Activated T-cell treated with anti-CD3 and anti-CD28 coated beads, Interleukin-2, amount 50 U/mL, for 24 hours (primary cell): ENCODE data around the gene CASS4.

Experiments used
- DNase-seq: peaks from one replicate; pipeline ENCODE4 v3.0.0-alpha.2; 2020
- H3K27ac Mint-ChIP-seq: 2 replicates; pipeline ENCODE4 v1.8.0; 2020; ENCODE audit warnings: mild to moderate bottlenecking, mixed read lengths
- H3K27me3 Mint-ChIP-seq: 2 replicates; pipeline ENCODE4 v1.8.0; 2020; ENCODE audit warnings: mixed read lengths
- H3K36me3 Mint-ChIP-seq: 2 replicates; pipeline ENCODE4 v1.8.0; 2020; ENCODE audit warnings: low read depth, mixed read lengths
- H3K4me1 Mint-ChIP-seq: 2 replicates; pipeline ENCODE4 v1.8.0; 2020; ENCODE audit warnings: low read depth, mixed read lengths
- H3K4me3 Mint-ChIP-seq: 2 replicates; pipeline ENCODE4 v1.8.0; 2020; ENCODE audit warnings: mild to moderate bottlenecking, moderate library complexity, mixed read lengths
- H3K9me3 Mint-ChIP-seq: 2 replicates; pipeline ENCODE4 v1.8.0; 2020; ENCODE audit warnings: mixed read lengths

The CASS4 gene

DNA sequence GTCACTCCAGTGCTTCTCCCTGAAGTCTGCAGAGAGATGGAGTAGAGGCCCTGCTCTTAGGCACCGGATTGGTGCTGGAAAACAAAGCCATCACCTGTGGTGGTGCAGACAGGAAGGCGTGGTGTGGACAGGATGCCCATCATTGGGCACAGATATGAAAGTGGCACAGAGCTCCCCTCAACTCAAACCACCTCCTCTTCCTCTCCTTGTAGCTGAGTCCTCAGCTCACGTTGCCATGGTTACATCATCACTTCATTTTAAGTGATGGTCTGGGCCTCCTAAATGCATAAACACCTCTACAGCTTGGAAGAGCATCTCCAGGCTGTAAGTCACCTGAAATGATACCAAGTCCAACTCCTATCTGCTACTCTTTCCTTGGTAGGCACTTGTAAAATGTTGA, 48.4 kb downstream of the CASS4 start:
- Mint-ChIP-seq H3K4me1 (peaks cover 38% of the 10 kb centered on the region), H3K4me3 (no peak overlapping the region), H3K36me3 (peaks cover 12% of the 10 kb centered on the region), H3K9me3 (no peaks in the 10 kb centered on the region), H3K27me3 (no peaks in the 10 kb centered on the region), H3K27ac (peak overlapping the region; percentile 81)
- no peak for DNase-seq

DNA sequence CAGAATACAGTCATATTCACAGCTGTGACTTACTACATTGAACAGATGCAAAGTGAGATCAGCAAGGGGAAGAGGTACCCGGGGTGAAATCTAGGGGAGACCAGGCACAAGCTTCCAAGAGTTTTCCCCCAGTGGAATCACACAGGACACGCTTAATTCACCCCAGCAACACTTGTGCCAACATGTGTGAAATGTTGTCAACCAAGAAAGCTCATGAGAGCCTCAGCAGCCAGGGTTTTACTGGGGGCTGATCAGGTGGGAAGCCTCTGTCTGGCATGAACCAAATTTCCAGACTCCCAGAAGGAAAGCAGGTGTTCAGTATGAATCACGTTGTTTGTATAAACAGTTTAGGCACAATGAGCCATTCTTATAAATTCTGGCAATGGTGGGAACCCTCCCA, 49.5 kb downstream of the CASS4 start:
- peaks cover 35% of the 10 kb centered on the region for H3K4me1 Mint-ChIP-seq
- no peaks in the 10 kb centered on the region for H3K9me3 Mint-ChIP-seq
- H3K27ac Mint-ChIP-seq = no peak overlapping the region
- H3K27me3 Mint-ChIP-seq = no peaks in the 10 kb centered on the region
- DNase-seq = no peak
- no peak overlapping the region for H3K4me3 Mint-ChIP-seq
- H3K36me3 Mint-ChIP-seq = peaks cover 12% of the 10 kb centered on the region

DNA sequence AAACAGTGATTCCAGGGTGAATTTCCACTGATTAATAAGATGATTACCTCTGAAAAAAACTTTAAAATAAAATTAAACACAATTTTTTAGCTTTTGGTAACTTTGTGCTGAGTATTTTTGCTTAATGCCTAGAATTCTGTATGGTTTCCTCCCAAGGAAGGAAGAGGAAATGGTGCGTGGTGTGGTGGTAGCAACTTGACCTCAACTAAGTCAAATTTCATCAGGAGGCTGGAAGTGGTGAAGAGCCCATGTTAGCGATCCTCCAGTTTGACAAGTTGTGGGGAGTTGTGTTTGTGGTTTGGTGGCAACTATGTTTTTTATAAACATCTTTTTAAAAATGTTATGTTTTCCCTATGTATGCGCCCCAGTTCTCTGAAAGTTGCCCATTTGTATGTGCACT, 51.4 kb downstream of the CASS4 start:
- Mint-ChIP-seq H3K9me3 (no peaks in the 10 kb centered on the region), H3K4me1 (peaks cover 39% of the 10 kb centered on the region), H3K27me3 (no peaks in the 10 kb centered on the region), H3K4me3 (no peak overlapping the region), H3K27ac (no peak overlapping the region), H3K36me3 (peaks cover 9% of the 10 kb centered on the region)
- DNase-seq = no peak

DNA sequence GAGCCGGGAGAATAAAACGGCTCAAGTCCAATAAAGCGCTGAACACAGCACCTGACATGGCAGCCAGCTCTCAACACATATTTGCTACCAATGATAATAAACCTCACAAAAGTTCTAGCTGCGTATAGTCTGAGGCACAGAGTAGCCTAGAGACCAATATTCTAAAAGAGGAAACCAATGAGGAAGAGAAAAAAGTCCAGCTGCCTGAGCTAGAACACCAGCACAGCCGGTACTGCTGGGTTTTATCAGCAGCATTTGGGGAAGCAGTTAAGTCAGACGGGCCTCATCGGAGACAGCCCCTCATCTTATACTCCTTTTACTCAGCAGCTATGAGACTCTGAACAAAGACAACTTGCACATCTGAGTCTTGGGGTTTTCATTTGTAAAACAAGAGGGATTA, 53.9 kb downstream of the CASS4 start:
- Mint-ChIP-seq H3K27ac (no peak overlapping the region), H3K27me3 (no peaks in the 10 kb centered on the region), H3K36me3 (peaks cover 18% of the 10 kb centered on the region), H3K4me3 (no peak overlapping the region), H3K4me1 (peaks cover 53% of the 10 kb centered on the region), H3K9me3 (no peaks in the 10 kb centered on the region)
- no peak for DNase-seq

DNA sequence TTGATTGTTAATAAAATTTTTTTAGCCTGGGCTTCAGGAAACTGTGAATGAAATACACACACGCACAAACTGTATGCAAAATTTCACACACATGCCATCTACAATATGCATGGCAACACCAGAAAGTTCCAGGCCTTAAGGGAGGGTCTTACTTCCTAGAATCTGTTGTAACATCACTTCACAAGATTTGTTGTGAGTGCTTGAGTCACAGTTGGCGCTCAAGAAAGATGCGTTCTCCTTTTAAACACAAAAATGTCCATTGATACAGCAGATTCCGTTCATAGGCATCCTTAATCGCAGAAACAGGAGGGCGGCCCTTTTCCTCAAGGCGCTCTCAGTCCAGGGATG, 55.9 kb downstream of the CASS4 start:
- Mint-ChIP-seq H3K9me3 (no peaks in the 10 kb centered on the region), H3K27ac (peak overlapping the region; percentile 99), H3K36me3 (peaks cover 36% of the 10 kb centered on the region), H3K27me3 (no peaks in the 10 kb centered on the region), H3K4me1 (peaks cover 48% of the 10 kb centered on the region), H3K4me3 (peak overlapping the region; percentile 100)
- DNase-seq = no peak

DNA sequence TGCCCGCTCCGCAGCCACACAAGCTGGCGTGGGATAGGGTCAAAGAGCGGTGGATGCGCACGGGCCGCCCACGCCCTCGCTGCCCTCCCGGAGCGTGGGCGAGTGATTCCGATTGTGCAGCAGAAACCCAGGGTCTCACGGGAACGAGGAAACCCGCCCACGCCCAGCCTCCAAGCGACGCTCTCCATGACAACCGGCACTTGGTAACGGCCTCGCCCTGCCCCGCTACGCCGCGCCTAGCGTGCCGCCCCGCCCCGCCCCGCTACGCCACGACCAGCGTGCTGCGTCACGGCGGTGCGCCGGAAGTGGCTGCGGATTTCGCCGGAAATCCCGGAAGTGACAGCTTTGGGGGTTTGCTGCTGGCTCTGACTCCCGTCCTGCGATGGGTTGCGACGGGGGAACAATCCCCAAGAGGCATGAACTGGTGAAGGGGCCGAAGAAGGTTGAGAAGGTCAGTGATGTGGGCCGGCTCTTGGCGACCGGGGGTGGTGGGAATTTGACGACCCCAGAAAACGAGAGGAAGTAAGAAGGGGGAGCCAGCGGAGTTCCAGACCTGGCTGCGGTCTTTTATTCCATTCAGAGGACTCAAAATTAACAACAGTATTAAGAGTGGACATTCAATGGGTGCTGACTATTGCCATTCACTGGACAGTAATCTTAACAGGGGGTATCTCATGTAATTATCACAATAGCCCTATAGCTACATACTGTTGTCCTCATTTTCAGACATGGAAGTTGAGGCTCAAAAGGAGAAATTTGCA, 56.4 kb downstream of the CASS4 start, which contains the start of gene RTF2:
TSS of gene RTF2 (plus strand) at position 312 of the 761 bp plus-strand sequence. CDS start at position 383, 71 bp downstream.
- Mint-ChIP-seq H3K9me3 (no peaks in the 10 kb centered on the region), H3K36me3 (peaks cover 42% of the 10 kb centered on the region), H3K4me1 (peaks cover 43% of the 10 kb centered on the region), H3K27me3 (no peaks in the 10 kb centered on the region), H3K4me3 (peak within 1 kb of the TSS; percentile 100), H3K27ac (peak within 1 kb of the TSS; percentile 99)
- DNase-seq = peak; percentile 99

DNA sequence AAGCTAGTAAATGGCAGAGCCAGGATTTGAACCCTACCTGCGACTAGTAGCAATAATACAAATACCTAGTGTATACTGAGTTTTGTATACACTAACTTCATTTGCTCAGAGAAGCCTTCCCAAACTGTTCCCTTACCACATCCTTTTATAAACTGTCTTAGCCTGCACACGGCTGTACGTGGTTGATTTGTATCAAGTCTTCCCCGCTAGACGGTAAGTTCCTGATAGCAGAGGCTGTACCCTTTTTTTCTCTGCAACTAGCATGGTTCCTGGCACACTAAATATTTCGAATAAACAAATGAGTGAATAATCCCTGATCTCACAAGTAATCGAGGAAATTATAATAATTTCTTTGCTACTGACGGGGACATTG, 57.0 kb downstream of the CASS4 start:
- H3K4me1 Mint-ChIP-seq = peaks cover 38% of the 10 kb centered on the region
- no peak for DNase-seq
- H3K36me3 Mint-ChIP-seq = peaks cover 47% of the 10 kb centered on the region
- peak overlapping the region; percentile 100 for H3K4me3 Mint-ChIP-seq
- H3K9me3 Mint-ChIP-seq = no peaks in the 10 kb centered on the region
- peak overlapping the region; percentile 99 for H3K27ac Mint-ChIP-seq
- no peaks in the 10 kb centered on the region for H3K27me3 Mint-ChIP-seq

DNA sequence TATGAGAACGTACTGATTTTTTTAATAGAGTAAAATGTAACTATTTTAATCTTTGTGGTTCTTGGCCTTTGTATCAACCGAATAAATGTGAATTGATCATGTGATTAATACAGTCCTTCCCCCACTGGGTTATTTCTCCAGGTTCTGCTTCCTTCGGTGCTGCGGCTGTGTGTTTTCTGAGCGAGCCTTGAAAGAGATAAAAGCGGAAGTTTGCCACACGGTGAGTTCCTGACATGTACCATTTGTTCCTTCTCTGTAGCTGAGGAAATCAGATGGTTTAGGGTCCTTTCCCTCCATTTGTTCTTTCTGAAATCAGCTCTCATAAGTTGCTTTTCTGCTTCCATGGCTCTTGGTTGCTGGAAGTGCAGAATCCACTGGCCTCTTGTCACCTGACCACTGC, 71.9 kb downstream of the CASS4 start:
- H3K27me3 Mint-ChIP-seq = no peaks in the 10 kb centered on the region
- H3K4me1 Mint-ChIP-seq = peaks cover 32% of the 10 kb centered on the region
- H3K4me3 Mint-ChIP-seq = peak overlapping the region; percentile 16
- no peaks in the 10 kb centered on the region for H3K9me3 Mint-ChIP-seq
- H3K36me3 Mint-ChIP-seq = peaks cover 95% of the 10 kb centered on the region
- peak overlapping the region; percentile 83 for H3K27ac Mint-ChIP-seq
- no peak for DNase-seq

DNA sequence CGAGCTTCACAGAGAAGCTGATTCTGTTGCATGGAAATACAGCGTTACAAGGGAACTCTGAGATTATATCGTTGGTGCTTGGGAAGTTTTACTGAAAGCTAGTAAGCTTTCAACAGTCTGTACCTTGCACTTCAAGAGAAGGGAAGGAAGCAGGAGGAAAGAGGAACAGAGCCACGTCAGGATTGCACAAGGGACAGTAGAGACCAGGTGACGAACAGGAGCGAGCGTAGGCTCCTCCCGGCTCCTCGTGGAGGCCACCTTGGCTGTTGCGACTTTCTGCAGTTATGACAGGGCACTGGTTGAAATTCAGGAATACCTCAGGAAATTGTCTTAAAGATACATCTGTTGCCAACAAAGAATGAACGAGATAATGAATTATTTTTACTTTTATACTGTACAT, 75.2 kb downstream of the CASS4 start:
- no peak for DNase-seq
- Mint-ChIP-seq H3K36me3 (peaks cover 91% of the 10 kb centered on the region), H3K27ac (no peak overlapping the region), H3K27me3 (no peaks in the 10 kb centered on the region), H3K4me3 (no peak overlapping the region), H3K9me3 (no peaks in the 10 kb centered on the region), H3K4me1 (peaks cover 22% of the 10 kb centered on the region)

DNA sequence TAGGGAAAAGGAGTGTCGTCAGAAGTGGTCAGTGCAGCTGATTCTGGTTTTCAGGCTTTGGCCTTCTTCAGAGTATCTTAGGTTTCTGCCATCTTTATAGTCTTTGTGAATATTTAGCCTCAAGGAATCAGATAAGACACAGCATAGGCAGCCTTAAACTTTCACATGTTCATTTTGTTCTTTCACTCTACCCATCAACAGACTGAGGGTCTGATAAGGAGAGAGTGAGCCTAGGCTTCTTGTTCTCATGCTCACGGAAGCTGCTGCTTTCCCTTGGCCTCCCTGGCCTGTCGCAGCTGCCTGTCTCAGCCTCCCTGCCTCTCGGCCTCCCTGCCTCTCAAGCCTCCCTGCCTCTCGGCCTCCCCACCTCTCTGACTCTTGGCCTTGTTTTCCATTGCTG, 76.5 kb downstream of the CASS4 start:
- Mint-ChIP-seq H3K9me3 (no peaks in the 10 kb centered on the region), H3K27ac (no peak overlapping the region), H3K4me1 (peaks cover 11% of the 10 kb centered on the region), H3K36me3 (peaks cover 91% of the 10 kb centered on the region), H3K4me3 (no peak overlapping the region), H3K27me3 (no peaks in the 10 kb centered on the region)
- DNase-seq = no peak

DNA sequence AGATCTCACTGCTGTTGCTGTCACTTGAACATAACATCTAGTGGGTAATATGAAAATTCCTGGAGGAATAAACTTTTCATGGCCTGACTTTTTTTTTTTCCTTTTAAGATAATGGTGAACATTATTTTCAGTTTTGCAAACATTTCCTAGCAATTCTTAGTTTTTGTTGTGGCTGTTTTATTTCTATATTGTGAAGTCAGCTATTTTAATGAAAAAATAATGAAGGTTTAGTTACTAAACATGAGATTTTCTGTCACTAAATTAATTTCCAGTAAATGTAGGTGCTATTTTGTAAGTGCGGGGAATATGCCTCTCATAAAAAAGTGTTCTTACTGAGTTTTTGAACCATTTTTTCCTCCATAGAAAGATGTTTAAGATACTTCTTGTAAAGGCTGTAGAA, 89.1 kb downstream of the CASS4 start:
- peaks cover 61% of the 10 kb centered on the region for H3K36me3 Mint-ChIP-seq
- H3K4me3 Mint-ChIP-seq = no peak overlapping the region
- no peak for DNase-seq
- H3K27me3 Mint-ChIP-seq = no peaks in the 10 kb centered on the region
- H3K4me1 Mint-ChIP-seq = peaks cover 14% of the 10 kb centered on the region
- no peak overlapping the region for H3K27ac Mint-ChIP-seq
- H3K9me3 Mint-ChIP-seq = no peaks in the 10 kb centered on the region

DNA sequence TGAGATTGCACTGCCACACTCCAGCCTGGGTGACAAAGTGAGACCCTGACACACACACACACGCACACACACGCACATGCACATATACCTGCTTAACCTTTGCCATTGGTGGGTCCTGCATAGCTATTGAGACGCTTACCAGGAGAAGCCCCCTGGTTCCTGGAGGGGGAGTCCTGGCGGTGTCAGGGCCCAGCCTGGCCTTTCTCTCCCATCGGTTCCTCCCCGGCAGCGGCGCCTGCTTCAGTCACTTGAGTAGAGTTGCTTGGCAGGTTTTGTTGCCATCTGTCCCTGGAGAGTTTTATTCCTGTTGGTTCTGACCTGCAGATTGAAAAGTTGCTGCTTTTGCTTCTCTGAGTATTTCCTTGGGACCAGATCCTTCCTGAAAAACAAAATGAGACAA, 91.9 kb downstream of the CASS4 start:
- DNase-seq = no peak
- peaks cover 54% of the 10 kb centered on the region for H3K36me3 Mint-ChIP-seq
- H3K27ac Mint-ChIP-seq = no peak overlapping the region
- H3K27me3 Mint-ChIP-seq = no peaks in the 10 kb centered on the region
- no peak overlapping the region for H3K4me3 Mint-ChIP-seq
- peaks cover 15% of the 10 kb centered on the region for H3K4me1 Mint-ChIP-seq
- no peaks in the 10 kb centered on the region for H3K9me3 Mint-ChIP-seq

DNA sequence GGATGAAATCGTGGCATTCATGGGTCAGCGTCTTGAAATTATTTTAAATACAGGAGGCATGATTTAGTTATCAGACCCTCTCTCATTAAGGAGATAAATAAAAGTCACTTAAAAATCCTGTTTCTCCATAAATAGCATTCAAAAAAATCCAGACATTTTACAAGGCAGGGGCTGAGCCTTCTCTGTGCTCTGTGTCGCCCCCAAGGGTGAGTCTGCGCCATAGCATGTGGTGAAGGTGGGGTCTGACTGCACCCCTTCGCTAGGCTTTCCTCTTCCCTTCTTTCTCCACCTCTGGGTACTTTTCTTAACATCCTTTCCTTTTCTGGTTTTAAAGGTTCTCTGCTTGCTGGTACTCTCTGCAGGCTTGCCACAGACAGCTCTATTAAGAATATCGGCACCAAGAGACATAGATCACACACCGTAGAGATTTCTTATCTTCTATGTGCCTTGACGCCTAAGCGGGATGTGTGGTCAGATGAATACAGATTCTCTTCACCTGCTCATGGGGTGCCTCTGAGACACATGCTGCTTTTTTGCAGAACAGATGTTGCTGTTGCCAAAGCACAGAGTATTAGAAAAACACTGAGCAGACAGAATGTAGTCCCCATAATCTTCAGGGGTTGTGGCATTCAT, 92.4 kb downstream of the CASS4 start:
- no peaks in the 10 kb centered on the region for H3K9me3 Mint-ChIP-seq
- H3K27me3 Mint-ChIP-seq = no peaks in the 10 kb centered on the region
- peaks cover 15% of the 10 kb centered on the region for H3K4me1 Mint-ChIP-seq
- no peak overlapping the region for H3K4me3 Mint-ChIP-seq
- no peak for DNase-seq
- H3K27ac Mint-ChIP-seq = no peak overlapping the region
- H3K36me3 Mint-ChIP-seq = peaks cover 56% of the 10 kb centered on the region

DNA sequence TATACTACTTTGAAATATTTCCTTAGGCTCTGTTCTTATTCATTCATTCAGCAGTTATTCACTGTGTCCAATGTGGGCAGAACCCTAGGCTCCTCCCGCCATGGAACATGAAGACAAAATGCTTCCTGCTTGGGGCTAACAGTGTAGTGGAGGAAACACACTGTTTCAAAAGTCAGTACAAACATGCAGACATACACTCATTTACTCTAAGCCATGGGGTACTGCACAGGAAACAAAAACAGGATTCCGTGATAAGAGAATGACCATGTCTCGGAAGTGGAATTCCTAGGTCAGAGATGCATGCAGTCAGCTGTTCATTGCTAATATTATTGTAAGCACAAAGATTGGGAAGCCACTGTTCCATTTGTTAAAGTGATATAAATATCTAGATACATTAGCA, 94.0 kb downstream of the CASS4 start:
- Mint-ChIP-seq H3K27me3 (no peaks in the 10 kb centered on the region), H3K36me3 (peaks cover 57% of the 10 kb centered on the region), H3K4me3 (no peak overlapping the region), H3K27ac (no peak overlapping the region), H3K4me1 (peaks cover 15% of the 10 kb centered on the region), H3K9me3 (no peaks in the 10 kb centered on the region)
- no peak for DNase-seq
